Right renal pelvis (tissue), 4 donors: Measurements from ENCODE around the gene PLK3. TPM values are rescaled to one million over a fixed set of nuclear protein-coding genes. Genes with fewer than 3 reads are reported as not detected.

ENCODE experiments used
- DNase-seq, 4 donors: peaks; one replicate each; pipeline ENCODE4 v3.0.0-alpha.2; 2013; ENCODE audit warnings: low read depth in 4 of 4, low spot score in 3 of 4, missing footprints in 1 of 4
- polyA plus RNA-seq, 4 donors: library from polyadenylated mRNA; unstranded; fragments of 120-200 nt; gene quantifications; one replicate each; pipeline ENCODE4 v1.2.1, GENCODE V29; 2013; ENCODE audit not compliant: insufficient read length in 4 of 4

The PLK3 gene
- polyA plus RNA-seq, 4 donors, result 5.3 to 8.4 (median 6.6) TPM

GRCh38 chr1:44849575-44850132 is 49.5 kb downstream of the PLK3 start:
- no peak for DNase-seq

GRCh38 chr1:44851308-44851707 is 51.1 kb downstream of the PLK3 start:
- DNase-seq, result no peak

GRCh38 chr1:44853201-44853600 is 53.0 kb downstream of the PLK3 start:
- DNase-seq, result no peak

- no peak for DNase-seq
Observed at GRCh38 chr1:44854970-44855369, 54.8 kb downstream of the PLK3 start.

Other genes starting within 250 kb of the PLK3 start
- gene TMEM53, start 125.9 kb upstream of the PLK3 start, polyA plus RNA-seq, result 10 to 100 TPM; 12.0 to 13.7 (median 13.3) TPM
- gene ARMH1, start 125.7 kb upstream of the PLK3 start, polyA plus RNA-seq, result 1 to 10 TPM; 3.2 to 8.2 (median 5.8) TPM
- gene RNU5D-1, start 69.2 kb upstream of the PLK3 start, polyA plus RNA-seq, result 1 to 10 TPM in 1 of 4 donors, not detected in 3; 4.1 TPM
- 10 to 100 TPM; 23.7 to 26.0 (median 24.6) TPM for gene KIF2C, start 60.5 kb upstream of the PLK3 start, polyA plus RNA-seq
- gene RPS8, start 24.8 kb upstream of the PLK3 start, polyA plus RNA-seq, result 1,000 to 10,000 TPM; 2,111 to 2,587 (median 2,263) TPM
- 1 to 10 TPM in 1 of 4 donors, under 1 TPM in 3; 0.69 to 1.3 (median 0.80) TPM for gene BEST4, start 12.2 kb upstream of the PLK3 start, polyA plus RNA-seq
- under 1 TPM in 1 of 4 donors, not detected in 3; 0.26 TPM for gene DYNLT4, start 7.0 kb downstream of the PLK3 start, polyA plus RNA-seq
- gene BTBD19, start 8.1 kb downstream of the PLK3 start, polyA plus RNA-seq, result 10 to 100 TPM; 10.0 to 11.4 (median 10.6) TPM
- gene PTCH2, start 42.9 kb downstream of the PLK3 start, polyA plus RNA-seq, result 1 to 10 TPM; 4.5 to 6.2 (median 5.0) TPM
- gene EIF2B3, start 186.2 kb downstream of the PLK3 start, polyA plus RNA-seq, result 10 to 100 TPM; 32.9 to 36.6 (median 34.0) TPM
- 10 to 100 TPM; 32.0 to 33.4 (median 32.8) TPM for gene HECTD3, start 210.9 kb downstream of the PLK3 start, polyA plus RNA-seq
- 100 to 1,000 TPM in 3 of 4 donors, 10 to 100 TPM in 1; 98.8 to 112 (median 105) TPM for gene UROD, start 211.9 kb downstream of the PLK3 start, polyA plus RNA-seq